H1 (cell line): ENCODE measurements around the gene SPEN. TPM values are rescaled to one million over a fixed set of nuclear protein-coding genes. Genes with fewer than 3 reads are reported as not detected.

Experiments
- CREB1 ChIP-seq: IDR thresholded peaks from 2 replicates; pipeline ENCODE4 v1.6.1; 2012; ENCODE audit warnings: inconsistent platforms
- HDAC2 ChIP-seq, 2 experiments: fragments of 300-600 bp in 1 of 2; sonication (generic) in 1 of 2; IDR thresholded peaks; 2 replicates each; pipeline ENCODE4 v1.6.1; 2011 to 2012; ENCODE audit warnings: low read depth in 2 of 2, low read length in 2 of 2, mild to moderate bottlenecking in 2 of 2, moderate library complexity in 2 of 2, borderline replicate concordance in 1 of 2, inconsistent platforms in 1 of 2
- RAD21 ChIP-seq, 2 experiments: IDR thresholded peaks in 1 of 2; conservative IDR thresholded peaks in 1 of 2; 2 replicates each; pipeline ENCODE4 v1.6.1; 2011; ENCODE audit warnings: low read depth in 2 of 2, low read length in 2 of 2, improper control_type of control experiment in 1 of 2, inconsistent platforms in 1 of 2, mild to moderate bottlenecking in 1 of 2, moderate library complexity in 1 of 2
- RFX5 ChIP-seq: IDR thresholded peaks from 2 replicates; pipeline ENCODE4 v1.6.1; 2011; ENCODE audit warnings: low read depth, low read length, improper control_type of control experiment, borderline replicate concordance
- SP2 ChIP-seq: IDR thresholded peaks from 2 replicates; pipeline ENCODE4 v1.6.1; 2012; ENCODE audit warnings: mild to moderate bottlenecking, low read length, inconsistent platforms
- polyA plus RNA-seq, 7 experiments: library from polyadenylated mRNA; depleted of rRNA in 3 of 7; stranded (reverse) in 5 of 7; unstranded in 2 of 7; fragments of >200 nt in 5 of 7; fragments of 200-250 nt in 2 of 7; gene quantifications; 1 replicate in 5 of 7; 2 replicates in 1 of 7; 4 replicates in 1 of 7; pipeline versions ENCODE4 v1.2.1 to v1.2.3, GENCODE V29; 2011 to 2013; ENCODE audit warnings: missing spikeins in 2 of 7, mixed read lengths in 2 of 7
- total RNA-seq: library from RNA; stranded (reverse); fragmentation: NEBNext Ultra II Directional; extraction: Animal tissue kit (Norgen Biotek cat#: 25700); gene quantifications from 2 replicates; pipeline ENCODE4 v1.2.1, GENCODE V29; 2021

SPEN gene
- total and polyA plus RNA-seq, 2 of the 8 experiments (the other 6 are each of a cell fraction or from before 2014, with no cell fraction given): 12.5 to 52.1 TPM

- TF ChIP-seq RFX5 (no peak), HDAC2 (IDR thresholded peaks at IDR 0.05; ENCODE audit: borderline replicate concordance in 1 of 2, low read depth in 2 of 2, low read length in 2 of 2) (no peak), RAD21 (IDR thresholded peaks at IDR 0.05 in 1 of 2, conservative IDR thresholded peaks at IDR 0.05 in 1 of 2; ENCODE audit: low read depth in 2 of 2, low read length in 2 of 2) (no peak), CREB1 (no peak), SP2 (no peak)
Observed at GRCh38 chr1:15882665-15883064, 35.2 kb downstream of the SPEN start (continued).
